ENCODE data around the gene TSC22D2. TPM values are rescaled to one million over a fixed set of nuclear protein-coding genes. Genes with fewer than 3 reads are reported as not detected.

Gene TSC22D2
- total and polyA plus RNA-seq, 2 donors (not counting 3 experiments of a cell fraction or from before 2014, with no cell fraction given), result 7.6 to 43.9 TPM

- Histone ChIP-seq H2AFZ (ENCODE audit: low read depth, low read length) (no peak overlapping the region), H3K9me3 (replicated peaks; ENCODE audit: control insufficient read depth, insufficient read depth, low read length) (no peaks in the 10 kb centered on the region), H3K27me3 (ENCODE audit: control insufficient read depth in 2 of 2, insufficient read depth in 2 of 2, low read length in 2 of 2) (no peaks in the 10 kb centered on the region), H3K9me1 (replicated peaks; ENCODE audit: control insufficient read depth, extremely low read depth, insufficient read depth, low read length) (no peaks in the 10 kb centered on the region), H3K79me2 (ENCODE audit: control insufficient read depth, insufficient read depth, low read length) (peaks cover 97% of the 10 kb centered on the region), H3K36me3 (ENCODE audit: control insufficient read depth in 2 of 2, extremely low read depth in 1 of 2, insufficient read depth in 2 of 2, low read length in 2 of 2) (peaks cover 0 to 7% of the 10 kb centered on the region in 2 experiments), H3K9ac (replicated peaks; ENCODE audit: extremely low read depth, insufficient read depth, low read length) (no peak overlapping the region), H3K4me2 (ENCODE audit: insufficient read depth, low read length) (no peak overlapping the region), H4K20me1 (replicated peaks; ENCODE audit: control insufficient read depth, extremely low read depth, insufficient read depth, low read length) (peaks cover 3% of the 10 kb centered on the region), H3K4me3 (replicated peaks in 1 of 3; ENCODE audit: insufficient read depth in 1 of 3, low read depth in 1 of 3, low read length in 3 of 3) (no peak overlapping the region), H3K4me1 (ENCODE audit: control insufficient read depth, extremely low read depth, insufficient read depth, low read length) (peaks cover 6% of the 10 kb centered on the region), H3K27ac (ENCODE audit: insufficient read depth, low read depth, low read length) (no peak overlapping the region)
- FAIRE-seq (no peak), DNase-seq (ENCODE audit: low read depth, low spot score) (no peak)
- dilution Hi-C loops (cut with MboI; ENCODE audit: extremely low pct_ligation_motif_present, low sequenced_read_pairs), result no loop called here
- ChIA-PET POLR2A (interaction anchor here (1.4 kb wide), 1 partner anchor 20 kb away, joined by 3 read pairs; no protein-coding TSS in a partner anchor), CTCF (interaction anchor here (0.7 to 3.5 kb wide), 5 partner anchors 8 to 65 kb away, joined by 3 to 13 read pairs (median 5); no protein-coding TSS in a partner anchor)
- no TSS peak for BruUV-seq (replicated peaks)
- intact Hi-C loops (cut with micrococcal nuclease), result loop anchor here (2.0 kb wide), 1 partner anchor 17 kb away; no protein-coding TSS in a partner anchor
- no peak for TF ChIP-seq GATA2 (IDR thresholded peaks at IDR 0.05; ENCODE audit: insufficient read depth, insufficient read length, low read depth, low read length)
- TF ChIP-seq POLR2AphosphoS5 (IDR thresholded peaks at IDR 0.05; ENCODE audit: insufficient read depth, low read depth, low read length), result no peak
- no peak for TF ChIP-seq EZH2 (IDR thresholded peaks at IDR 0.05; ENCODE audit: borderline replicate concordance, low read depth, low read length, severe bottlenecking)
- no peak for TF ChIP-seq MYC (IDR thresholded peaks at IDR 0.05; ENCODE audit: low read depth, low read length)
Observed at GRCh38 chr3:150429767-150430671, 21.9 kb downstream of the TSC22D2 start.

- Histone ChIP-seq H3K27me3 (ENCODE audit: control insufficient read depth in 2 of 2, insufficient read depth in 2 of 2, low read length in 2 of 2) (no peaks in the 10 kb centered on the region), H3K36me3 (ENCODE audit: control insufficient read depth in 2 of 2, extremely low read depth in 1 of 2, insufficient read depth in 2 of 2, low read length in 2 of 2) (peaks cover 0 to 7% of the 10 kb centered on the region in 2 experiments), H3K9me3 (replicated peaks; ENCODE audit: control insufficient read depth, insufficient read depth, low read length) (no peaks in the 10 kb centered on the region), H3K79me2 (ENCODE audit: control insufficient read depth, insufficient read depth, low read length) (peaks cover 93% of the 10 kb centered on the region), H4K20me1 (replicated peaks; ENCODE audit: control insufficient read depth, extremely low read depth, insufficient read depth, low read length) (peaks cover 3% of the 10 kb centered on the region), H3K4me3 (replicated peaks in 1 of 3; ENCODE audit: insufficient read depth in 1 of 3, low read depth in 1 of 3, low read length in 3 of 3) (no peak overlapping the region), H3K4me2 (ENCODE audit: insufficient read depth, low read length) (no peak overlapping the region), H3K4me1 (ENCODE audit: control insufficient read depth, extremely low read depth, insufficient read depth, low read length) (peaks cover 2% of the 10 kb centered on the region), H3K9ac (replicated peaks; ENCODE audit: extremely low read depth, insufficient read depth, low read length) (no peak overlapping the region), H2AFZ (ENCODE audit: low read depth, low read length) (no peak overlapping the region), H3K27ac (ENCODE audit: insufficient read depth, low read depth, low read length) (no peak overlapping the region), H3K9me1 (replicated peaks; ENCODE audit: control insufficient read depth, extremely low read depth, insufficient read depth, low read length) (no peaks in the 10 kb centered on the region)
- intact Hi-C loops (cut with micrococcal nuclease) (no loop called here), dilution Hi-C loops (cut with MboI; ENCODE audit: extremely low pct_ligation_motif_present, low sequenced_read_pairs) (no loop called here)
- no peak for DNase-seq (ENCODE audit: low read depth, low spot score)
- ChIA-PET CTCF (interaction anchor here (1.0 to 1.6 kb wide), 7 partner anchors 9 to 207 kb away, joined by 3 to 6 read pairs (median 4); no protein-coding TSS in a partner anchor), POLR2A (interaction anchor here (0.7 kb wide), 1 partner anchor 25 kb away, joined by 3 read pairs; no protein-coding TSS in a partner anchor)
- TF ChIP-seq JUN (IDR thresholded peaks at IDR 0.05; ENCODE audit: borderline replicate concordance, insufficient read depth, insufficient read length, low read depth) (no peak), GATA2 (IDR thresholded peaks at IDR 0.05; ENCODE audit: insufficient read depth, insufficient read length, low read depth, low read length) (no peak), FOS (IDR thresholded peaks at IDR 0.05; ENCODE audit: borderline replicate concordance, insufficient read depth, low read length) (no peak), EZH2 (IDR thresholded peaks at IDR 0.05; ENCODE audit: borderline replicate concordance, low read depth, low read length, severe bottlenecking) (no peak), CTCF (IDR thresholded peaks at IDR 0.05; ENCODE audit: extremely low read depth in 1 of 2, insufficient read depth in 1 of 2, low read depth in 1 of 2, low read length in 2 of 2) (no peak), MYC (IDR thresholded peaks at IDR 0.05; ENCODE audit: low read depth, low read length) (no peak), POLR2AphosphoS5 (IDR thresholded peaks at IDR 0.05; ENCODE audit: insufficient read depth, low read depth, low read length) (no peak), POLR2A (IDR thresholded peaks at IDR 0.05; ENCODE audit: low read depth, low read length) (no peak), MAX (IDR thresholded peaks at IDR 0.05; ENCODE audit: insufficient read depth, insufficient read length) (no peak)
- no peak for FAIRE-seq
- no TSS peak for BruUV-seq (replicated peaks)
Observed at GRCh38 chr3:150433347-150433746, 25.2 kb downstream of the TSC22D2 start.

All from endothelial cell of umbilical vein (primary cell).